Cardiac muscle cell (in vitro differentiated cells and primary cell): Measurements from ENCODE around the gene DOCK2. TPM values are rescaled to one million over a fixed set of nuclear protein-coding genes. Genes with fewer than 3 reads are reported as not detected.

Source experiments
- DNase-seq, 2 donors: peaks; one replicate each; pipeline versions ENCODE4 v3.0.0 to v3.0.0-alpha.2; 2010 to 2017; ENCODE audit warnings: low read depth in 1 of 2, low spot score in 1 of 2
- H3K27ac ChIP-seq: fragments of 200-600 bp; sonication (generic); 2 replicates; pipeline ENCODE4 v1.5.1; 2016
- H3K27me3 ChIP-seq: fragments of 200-600 bp; sonication (generic); 2 replicates; pipeline ENCODE4 v1.6.0; 2016; ENCODE audit warnings: control low read depth
- H3K36me3 ChIP-seq: fragments of 200-600 bp; sonication (generic); 2 replicates; pipeline ENCODE4 v1.5.1; 2016; ENCODE audit warnings: control low read depth
- H3K4me1 ChIP-seq: fragments of 200-600 bp; sonication (generic); 2 replicates; pipeline ENCODE4 v1.8.1; 2017; ENCODE audit warnings: low read depth, mild to moderate bottlenecking, mixed run types
- H3K4me3 ChIP-seq: fragments of 200-600 bp; sonication (generic); 2 replicates; pipeline ENCODE4 v1.5.1; 2016; ENCODE audit warnings: mild to moderate bottlenecking
- H3K9me3 ChIP-seq: fragments of 200-600 bp; sonication (generic); 2 replicates; pipeline ENCODE4 v1.5.1; 2017; ENCODE audit warnings: low read depth, mild to moderate bottlenecking, control low read depth
- polyA plus RNA-seq: library from polyadenylated mRNA; unstranded; fragments of >200 nt; fragmentation: Nextera tagmentation; extraction: Ambion mirVana; gene quantifications from 2 replicates; pipeline ENCODE4 v1.2.1, GENCODE V29; 2016
- total RNA-seq: library from RNA; depleted of rRNA; stranded (reverse); fragments of >200 nt; gene quantifications from 2 replicates; pipeline ENCODE4 v1.2.3, GENCODE V29; 2016
- TF ChIP-seq, protein P1 (sequence below): IDR thresholded peaks from 2 replicates; pipeline ENCODE4 v1.5.1; 2012; ENCODE audit warnings: low read depth, mild to moderate bottlenecking, low read length

The DOCK2 gene
- total and polyA plus RNA-seq, 2 experiments from 2014 or later, result 3.3 to 6.5 TPM

DNA sequence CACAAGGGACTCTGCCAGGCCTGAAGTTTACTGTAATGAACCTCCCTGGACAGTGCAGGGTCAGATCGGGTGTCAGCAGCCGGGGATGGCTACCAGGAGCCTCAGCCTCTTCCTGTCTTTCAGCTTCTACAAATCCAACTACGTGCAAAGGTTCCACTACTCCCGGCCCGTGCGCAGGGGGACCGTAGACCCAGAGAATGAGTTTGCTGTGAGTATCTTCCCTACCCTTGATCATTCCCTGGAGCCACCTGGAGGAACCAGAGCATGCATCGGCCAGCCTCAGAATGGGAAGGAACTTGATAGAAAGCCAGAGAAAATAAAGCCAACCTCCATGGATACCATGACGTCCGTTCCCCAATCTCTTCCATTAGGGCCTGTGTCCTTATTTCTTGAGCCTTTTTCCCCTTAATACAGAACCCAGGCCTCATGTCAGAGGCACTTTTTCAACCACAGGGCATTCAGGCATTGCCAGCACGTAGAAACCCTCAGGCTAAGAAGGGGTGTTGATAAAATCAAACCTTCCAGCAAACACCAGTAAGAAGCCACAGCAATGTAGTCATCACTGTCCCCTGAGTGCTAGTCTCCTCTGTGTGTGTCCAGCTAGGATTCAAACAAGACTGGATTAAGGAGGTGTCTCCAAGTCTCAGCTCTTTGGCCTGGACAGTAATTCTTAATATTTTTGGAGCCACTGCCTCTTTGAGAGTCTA, 419.6 kb downstream of the DOCK2 start:
- DNase-seq, result no peak
- Histone ChIP-seq H3K4me3 (no peak overlapping the region), H3K27ac (no peak overlapping the region), H3K9me3 (no peaks in the 10 kb centered on the region), H3K36me3 (no peaks in the 10 kb centered on the region), H3K27me3 (no peaks in the 10 kb centered on the region), H3K4me1 (no peaks in the 10 kb centered on the region)
- TF ChIP-seq, protein P1, sequence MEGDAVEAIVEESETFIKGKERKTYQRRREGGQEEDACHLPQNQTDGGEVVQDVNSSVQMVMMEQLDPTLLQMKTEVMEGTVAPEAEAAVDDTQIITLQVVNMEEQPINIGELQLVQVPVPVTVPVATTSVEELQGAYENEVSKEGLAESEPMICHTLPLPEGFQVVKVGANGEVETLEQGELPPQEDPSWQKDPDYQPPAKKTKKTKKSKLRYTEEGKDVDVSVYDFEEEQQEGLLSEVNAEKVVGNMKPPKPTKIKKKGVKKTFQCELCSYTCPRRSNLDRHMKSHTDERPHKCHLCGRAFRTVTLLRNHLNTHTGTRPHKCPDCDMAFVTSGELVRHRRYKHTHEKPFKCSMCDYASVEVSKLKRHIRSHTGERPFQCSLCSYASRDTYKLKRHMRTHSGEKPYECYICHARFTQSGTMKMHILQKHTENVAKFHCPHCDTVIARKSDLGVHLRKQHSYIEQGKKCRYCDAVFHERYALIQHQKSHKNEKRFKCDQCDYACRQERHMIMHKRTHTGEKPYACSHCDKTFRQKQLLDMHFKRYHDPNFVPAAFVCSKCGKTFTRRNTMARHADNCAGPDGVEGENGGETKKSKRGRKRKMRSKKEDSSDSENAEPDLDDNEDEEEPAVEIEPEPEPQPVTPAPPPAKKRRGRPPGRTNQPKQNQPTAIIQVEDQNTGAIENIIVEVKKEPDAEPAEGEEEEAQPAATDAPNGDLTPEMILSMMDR, result no peak

DNA sequence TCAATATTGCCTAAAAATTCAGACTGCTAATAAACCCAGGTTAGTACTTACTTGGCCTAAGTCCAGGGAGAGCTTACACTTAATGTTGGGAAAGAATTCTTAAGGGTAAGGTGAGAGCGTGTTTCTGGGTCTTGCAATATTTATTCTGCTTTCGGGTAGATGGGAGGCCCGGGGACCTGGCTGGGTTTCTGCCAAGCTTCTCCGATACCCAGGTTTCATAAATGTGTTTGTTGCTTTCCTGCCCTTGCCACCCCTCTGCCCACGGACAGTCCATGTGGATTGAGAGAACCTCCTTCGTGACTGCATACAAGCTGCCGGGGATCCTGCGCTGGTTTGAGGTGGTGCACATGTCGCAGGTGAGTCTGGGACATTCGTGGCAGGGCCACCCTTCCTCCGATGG, 420.2 kb downstream of the DOCK2 start:
- no peaks in the 10 kb centered on the region for H3K27me3 ChIP-seq
- TF ChIP-seq, protein P1, result no peak
- H3K4me3 ChIP-seq, result no peak overlapping the region
- no peaks in the 10 kb centered on the region for H3K36me3 ChIP-seq
- no peaks in the 10 kb centered on the region for H3K9me3 ChIP-seq
- H3K4me1 ChIP-seq, result no peaks in the 10 kb centered on the region
- H3K27ac ChIP-seq, result no peak overlapping the region
- DNase-seq, result no peak

DNA sequence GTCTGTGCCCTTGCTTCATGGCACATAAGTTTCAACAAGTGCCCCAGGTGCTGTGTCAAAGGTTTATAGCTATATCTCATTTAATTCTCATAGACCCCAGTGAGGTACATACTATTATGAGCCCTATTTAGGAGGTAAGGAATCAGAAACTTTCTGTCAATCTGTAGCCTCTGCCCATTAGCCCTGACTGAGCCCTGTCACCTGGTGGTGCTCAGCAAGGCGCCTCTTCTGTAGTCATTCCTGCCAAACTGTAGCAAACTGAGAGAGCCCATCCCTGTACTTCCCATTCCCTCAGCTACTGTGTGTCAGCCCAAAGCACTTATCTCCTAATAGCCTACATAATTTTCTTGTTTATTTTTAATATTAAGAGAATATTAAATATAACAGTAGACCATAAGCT, 422.1 kb downstream of the DOCK2 start:
- H3K27ac ChIP-seq, result no peak overlapping the region
- no peaks in the 10 kb centered on the region for H3K36me3 ChIP-seq
- no peak overlapping the region for H3K4me3 ChIP-seq
- no peaks in the 10 kb centered on the region for H3K4me1 ChIP-seq
- no peak for DNase-seq
- H3K27me3 ChIP-seq, result no peaks in the 10 kb centered on the region
- TF ChIP-seq, protein P1, result no peak
- H3K9me3 ChIP-seq, result no peaks in the 10 kb centered on the region

DNA sequence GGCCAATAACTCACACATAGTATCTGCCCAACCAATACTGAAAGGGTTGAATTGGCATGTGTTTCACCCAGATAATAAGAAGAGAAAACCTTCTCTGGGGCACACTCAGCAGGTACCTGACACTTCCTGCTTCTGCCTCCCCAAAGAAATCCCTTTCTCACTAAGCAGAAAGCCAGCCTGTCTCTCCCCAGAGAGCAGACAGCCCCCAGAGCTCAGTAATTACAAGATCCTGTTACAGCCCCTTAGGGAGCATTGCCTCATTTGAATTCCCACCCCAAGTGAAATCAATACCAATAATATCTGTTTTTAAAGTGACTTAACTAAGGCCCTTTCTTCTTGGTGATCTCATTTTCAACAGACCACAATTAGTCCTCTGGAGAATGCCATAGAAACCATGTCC, 430.1 kb downstream of the DOCK2 start:
- Histone ChIP-seq H3K36me3 (no peaks in the 10 kb centered on the region), H3K27ac (no peak overlapping the region), H3K4me3 (no peak overlapping the region), H3K27me3 (no peaks in the 10 kb centered on the region), H3K4me1 (no peaks in the 10 kb centered on the region), H3K9me3 (no peaks in the 10 kb centered on the region)
- DNase-seq, result no peak
- TF ChIP-seq, protein P1, result no peak

DNA sequence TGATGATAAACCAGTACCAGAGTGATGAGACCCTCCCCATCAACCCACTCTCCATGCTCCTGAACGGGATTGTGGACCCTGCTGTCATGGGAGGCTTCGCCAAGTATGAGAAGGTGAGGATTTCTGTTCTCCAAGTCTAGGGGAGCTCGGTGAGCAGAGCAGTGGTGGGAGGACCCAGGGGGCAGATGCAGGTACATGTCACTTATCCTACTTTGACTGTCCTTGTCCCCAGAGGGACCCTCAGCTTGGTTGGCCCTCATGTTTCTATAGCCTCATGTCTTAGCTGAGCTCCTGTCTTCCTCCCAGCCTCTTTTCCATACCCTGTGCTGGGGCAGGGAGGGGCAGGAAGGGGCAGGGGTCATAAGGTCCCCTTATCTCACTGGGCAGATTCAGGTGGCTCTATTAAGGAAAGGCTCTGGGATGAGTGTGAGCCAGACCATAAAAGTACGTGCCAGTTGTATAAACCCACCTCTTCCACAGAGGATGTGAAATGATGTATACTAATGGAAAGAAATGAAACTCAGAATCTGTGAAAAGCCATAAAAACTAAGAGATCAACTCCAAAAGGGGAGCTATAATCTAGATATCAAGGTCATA, 430.6 kb downstream of the DOCK2 start:
- H3K4me3 ChIP-seq, result no peak overlapping the region

More for the DNA sequence above, 430.6 kb downstream of the DOCK2 start:
- Histone ChIP-seq H3K36me3 (no peaks in the 10 kb centered on the region), H3K27ac (no peak overlapping the region), H3K9me3 (no peaks in the 10 kb centered on the region), H3K27me3 (no peaks in the 10 kb centered on the region), H3K4me1 (no peaks in the 10 kb centered on the region)
- no peak for DNase-seq
- TF ChIP-seq, protein P1, result no peak
